Measurements from ENCODE around the gene SLC9A9. TPM values are rescaled to one million over a fixed set of nuclear protein-coding genes. Genes with fewer than 3 reads are reported as not detected.

Gene SLC9A9
- total RNA-seq, 1 donor from 2014 or later, result 4.9 TPM

DNA sequence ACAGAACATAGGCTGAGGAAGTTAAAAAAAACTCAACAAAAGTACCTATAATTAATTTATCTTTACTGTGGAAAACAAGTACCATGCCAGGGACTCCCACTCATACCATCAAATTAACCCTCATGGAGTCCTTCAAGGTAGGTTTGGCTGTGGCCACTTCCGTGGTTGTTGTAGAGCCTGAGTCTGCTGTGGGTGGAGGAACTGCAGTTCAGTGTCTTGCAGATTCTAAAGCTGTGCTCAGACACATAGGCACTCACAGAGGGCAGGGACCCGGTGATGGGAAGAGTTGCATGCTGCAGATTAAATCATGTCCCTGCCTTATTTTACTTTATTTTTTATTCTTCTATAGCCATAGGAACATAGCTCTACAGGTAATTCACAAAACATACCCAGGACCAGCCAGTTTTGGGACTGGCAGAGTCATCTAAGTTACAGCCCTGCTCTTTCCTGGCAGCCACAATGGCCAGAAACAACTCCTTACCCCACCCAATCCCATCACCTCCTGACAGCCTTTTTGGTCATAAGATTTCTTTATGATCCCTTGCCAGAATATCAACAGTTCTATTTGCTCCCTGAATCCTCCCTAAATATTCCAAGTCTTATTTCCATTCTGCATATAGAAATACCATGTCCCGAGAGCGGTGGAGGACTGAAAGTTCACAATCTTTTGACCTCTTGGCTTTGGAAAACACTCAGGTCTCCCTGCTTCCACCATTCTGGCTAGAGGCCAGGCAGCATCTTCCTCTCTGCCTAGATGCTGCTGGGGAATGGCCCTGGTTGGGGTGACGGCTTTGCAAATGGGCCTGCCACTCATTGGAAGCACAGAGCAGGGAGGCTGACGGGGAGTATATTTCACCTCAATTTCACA, 535.0 kb downstream of the SLC9A9 start:
- Histone ChIP-seq H3K4me3 (no peak overlapping the region), H3K36me3 (no peaks in the 10 kb centered on the region), H3K27ac (replicated peaks) (no peak overlapping the region), H3K9me3 (replicated peaks) (no peaks in the 10 kb centered on the region), H3K27me3 (ENCODE audit: low read depth) (no peaks in the 10 kb centered on the region), H3K4me1 (peaks cover 38% of the 10 kb centered on the region)
- no peak for DNase-seq
- intact Hi-C loops (cut with micrococcal nuclease), result no loop called here
- TF ChIP-seq, protein P1, sequence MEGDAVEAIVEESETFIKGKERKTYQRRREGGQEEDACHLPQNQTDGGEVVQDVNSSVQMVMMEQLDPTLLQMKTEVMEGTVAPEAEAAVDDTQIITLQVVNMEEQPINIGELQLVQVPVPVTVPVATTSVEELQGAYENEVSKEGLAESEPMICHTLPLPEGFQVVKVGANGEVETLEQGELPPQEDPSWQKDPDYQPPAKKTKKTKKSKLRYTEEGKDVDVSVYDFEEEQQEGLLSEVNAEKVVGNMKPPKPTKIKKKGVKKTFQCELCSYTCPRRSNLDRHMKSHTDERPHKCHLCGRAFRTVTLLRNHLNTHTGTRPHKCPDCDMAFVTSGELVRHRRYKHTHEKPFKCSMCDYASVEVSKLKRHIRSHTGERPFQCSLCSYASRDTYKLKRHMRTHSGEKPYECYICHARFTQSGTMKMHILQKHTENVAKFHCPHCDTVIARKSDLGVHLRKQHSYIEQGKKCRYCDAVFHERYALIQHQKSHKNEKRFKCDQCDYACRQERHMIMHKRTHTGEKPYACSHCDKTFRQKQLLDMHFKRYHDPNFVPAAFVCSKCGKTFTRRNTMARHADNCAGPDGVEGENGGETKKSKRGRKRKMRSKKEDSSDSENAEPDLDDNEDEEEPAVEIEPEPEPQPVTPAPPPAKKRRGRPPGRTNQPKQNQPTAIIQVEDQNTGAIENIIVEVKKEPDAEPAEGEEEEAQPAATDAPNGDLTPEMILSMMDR (IDR thresholded peaks at IDR 0.05; ENCODE audit: borderline replicate concordance), result no peak

- Histone ChIP-seq H3K4me3 (no peak overlapping the region), H3K27ac (replicated peaks) (peak overlapping the region; percentile 55), H3K4me1 (peaks cover 58% of the 10 kb centered on the region), H3K36me3 (no peaks in the 10 kb centered on the region), H3K9me3 (replicated peaks) (no peaks in the 10 kb centered on the region), H3K27me3 (ENCODE audit: low read depth) (no peaks in the 10 kb centered on the region)
- TF ChIP-seq, protein P1 (IDR thresholded peaks at IDR 0.05; ENCODE audit: borderline replicate concordance), result no peak
- intact Hi-C loops (cut with micrococcal nuclease), result no loop called here
- DNase-seq, result no peak
These were observed 537.2 kb downstream of the SLC9A9 start for GRCh38 chr3:143311096-143311495.

DNA sequence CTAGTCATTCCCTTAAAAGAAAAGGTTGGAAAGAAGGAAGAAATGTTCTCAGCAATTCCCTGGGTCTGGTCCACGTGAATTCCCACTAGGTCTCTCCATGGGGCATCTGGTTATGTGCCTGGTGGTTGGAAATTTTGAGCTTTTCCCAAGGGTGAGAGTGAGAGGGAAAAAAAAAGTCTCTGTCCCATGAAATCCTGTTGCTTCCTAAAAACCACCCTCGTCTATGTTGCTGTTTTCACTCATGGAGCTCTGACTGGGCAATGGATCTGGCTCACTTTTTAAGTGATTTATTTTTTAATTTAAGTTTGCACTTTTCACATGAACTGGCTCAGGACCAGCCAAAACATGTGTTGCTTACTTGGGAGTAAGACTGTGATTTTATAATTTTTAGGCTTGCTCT, 538.6 kb downstream of the SLC9A9 start:
- H3K27me3 ChIP-seq (ENCODE audit: low read depth), result no peaks in the 10 kb centered on the region
- H3K4me3 ChIP-seq, result no peak overlapping the region
- H3K9me3 ChIP-seq (replicated peaks), result no peaks in the 10 kb centered on the region
- no peaks in the 10 kb centered on the region for H3K36me3 ChIP-seq
- TF ChIP-seq, protein P1 (IDR thresholded peaks at IDR 0.05; ENCODE audit: borderline replicate concordance), result no peak
- DNase-seq, result no peak
- H3K4me1 ChIP-seq, result peaks cover 59% of the 10 kb centered on the region
- peak overlapping the region; percentile 55 for H3K27ac ChIP-seq (replicated peaks)
- intact Hi-C loops (cut with micrococcal nuclease), result loop anchor here (10.0 kb wide), 1 partner anchor 135 kb away; no protein-coding TSS in a partner anchor

DNA sequence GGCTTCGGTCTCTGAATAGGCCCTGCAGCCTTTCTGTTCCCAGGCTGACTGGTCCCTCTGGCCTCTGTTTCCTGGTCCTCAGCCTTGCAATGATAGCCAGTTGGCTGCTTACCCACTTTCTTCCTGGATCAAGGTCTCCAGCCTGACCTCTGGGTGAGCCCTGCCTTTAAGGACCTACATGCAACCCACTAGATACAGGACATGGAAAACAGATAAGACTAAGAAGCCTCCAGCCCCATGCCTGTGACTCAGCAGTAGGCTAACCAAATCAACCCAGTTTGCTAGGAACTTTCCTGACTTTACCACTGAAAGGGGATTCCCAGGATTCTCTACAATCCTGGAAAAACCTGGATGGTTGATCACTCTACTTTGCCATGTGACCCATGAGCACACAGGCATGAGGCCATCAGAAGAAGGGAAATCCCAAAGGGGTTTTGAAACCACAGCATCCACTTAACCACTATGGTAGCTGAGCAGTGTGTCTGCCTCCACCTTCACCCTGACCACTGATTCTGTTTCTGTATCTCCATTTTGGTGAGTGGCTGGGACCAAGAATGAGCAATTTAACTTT, 540.6 kb downstream of the SLC9A9 start:
- Histone ChIP-seq H3K4me3 (no peak overlapping the region), H3K27ac (replicated peaks) (peak overlapping the region; percentile 14), H3K36me3 (no peaks in the 10 kb centered on the region), H3K27me3 (ENCODE audit: low read depth) (no peaks in the 10 kb centered on the region), H3K4me1 (peaks cover 50% of the 10 kb centered on the region), H3K9me3 (replicated peaks) (no peaks in the 10 kb centered on the region)
- intact Hi-C loops (cut with micrococcal nuclease), result loop anchor here (10.0 kb wide), 1 partner anchor 137 kb away; no protein-coding TSS in a partner anchor
- no peak for DNase-seq
- TF ChIP-seq, protein P1 (IDR thresholded peaks at IDR 0.05; ENCODE audit: borderline replicate concordance), result no peak

DNA sequence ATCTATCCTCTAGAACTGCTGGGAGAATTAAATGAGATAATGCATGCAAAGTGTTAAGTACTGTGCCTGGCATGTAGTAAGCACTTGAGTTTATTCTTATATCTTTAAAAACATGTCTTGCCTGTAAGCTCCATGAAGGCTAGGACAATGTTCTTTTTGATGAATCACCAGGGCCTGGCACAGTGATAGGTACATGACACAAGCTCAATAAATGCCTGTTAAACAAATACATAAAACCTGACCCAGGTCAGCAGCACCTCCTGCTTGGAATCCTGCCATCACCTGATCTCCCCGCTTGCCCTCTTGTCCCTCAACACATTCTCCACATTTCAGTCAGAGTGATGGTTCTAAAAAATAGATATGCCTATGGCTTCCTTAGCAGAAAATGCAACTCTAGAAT, 541.9 kb downstream of the SLC9A9 start:
- TF ChIP-seq, protein P1 (IDR thresholded peaks at IDR 0.05; ENCODE audit: borderline replicate concordance), result no peak
- Histone ChIP-seq H3K4me3 (no peak overlapping the region), H3K27me3 (ENCODE audit: low read depth) (no peaks in the 10 kb centered on the region), H3K36me3 (no peaks in the 10 kb centered on the region), H3K9me3 (replicated peaks) (no peaks in the 10 kb centered on the region), H3K27ac (replicated peaks) (no peak overlapping the region), H3K4me1 (peaks cover 52% of the 10 kb centered on the region)
- no peak for DNase-seq
- intact Hi-C loops (cut with micrococcal nuclease), result loop anchor here (10.0 kb wide), 1 partner anchor 138 kb away; no protein-coding TSS in a partner anchor

Measured in left ventricle myocardium inferior (tissue), 1 donor.